LoVo (cell line): Measurements from ENCODE around the gene PADI6.

Source experiments
- DNase-seq: peaks from one replicate; pipeline ENCODE4 v3.0.0-alpha.2; 2016; ENCODE audit warnings: low spot score

Gene PADI6

GRCh38 chr1:17356387-17357026 is 15.5 kb upstream of the PADI6 start:
- DNase-seq: no peak

GRCh38 chr1:17358557-17358956 is 13.4 kb upstream of the PADI6 start:
- no peak for DNase-seq

GRCh38 chr1:17359031-17359430 is 13.0 kb upstream of the PADI6 start:
- DNase-seq: no peak

- no peak for DNase-seq
These were observed 12.2 kb upstream of the PADI6 start for GRCh38 chr1:17359808-17360207.

- DNase-seq: no peak
These were observed 11.6 kb upstream of the PADI6 start for GRCh38 chr1:17360272-17360956.

- no peak for DNase-seq
These were observed 10.3 kb upstream of the PADI6 start for GRCh38 chr1:17361687-17362086.

- no peak for DNase-seq
These were observed 8.6 kb upstream of the PADI6 start for GRCh38 chr1:17363351-17363750.

GRCh38 chr1:17363771-17364170 is 8.2 kb upstream of the PADI6 start:
- DNase-seq: no peak

GRCh38 chr1:17365293-17365692 is 6.7 kb upstream of the PADI6 start:
- no peak for DNase-seq

- DNase-seq: no peak
These were observed 2.5 kb upstream of the PADI6 start for GRCh38 chr1:17369466-17369865.

- no peak for DNase-seq
These were observed 1.4 kb upstream of the PADI6 start for GRCh38 chr1:17370618-17371017.

- DNase-seq: no peak
These were observed 959 bp downstream of the PADI6 start for GRCh38 chr1:17372955-17373354.

- no peak for DNase-seq
These were observed 3.7 kb downstream of the PADI6 start for GRCh38 chr1:17375651-17376050.

GRCh38 chr1:17377325-17377953 is 5.4 kb downstream of the PADI6 start:
- no peak for DNase-seq

- DNase-seq: no peak
These were observed 9.2 kb downstream of the PADI6 start for GRCh38 chr1:17381161-17381560.

GRCh38 chr1:17392199-17392740 is 20.3 kb downstream of the PADI6 start:
- DNase-seq: no peak

- no peak for DNase-seq
These were observed 21.2 kb downstream of the PADI6 start for GRCh38 chr1:17393230-17393629.

GRCh38 chr1:17397910-17398695 is 26.1 kb downstream of the PADI6 start:
- DNase-seq: no peak

- DNase-seq: no peak
These were observed 28.8 kb downstream of the PADI6 start for GRCh38 chr1:17400725-17401341.

- DNase-seq: no peak
These were observed 29.8 kb downstream of the PADI6 start for GRCh38 chr1:17401841-17402240.

- no peak for DNase-seq
These were observed 31.1 kb downstream of the PADI6 start for GRCh38 chr1:17403081-17403480.
